Anterior cingulate cortex (tissue), 58 donors: Measurements from ENCODE around the gene OR4C3.
"Not testable (repeated sequence)": the region's sequence is repeated elsewhere in the genome, so short reads cannot be mapped to it uniquely, and the experiment has no call there.

Experiments used
- DNase-seq, 58 donors: peaks; one replicate each; lab custom pipeline; 2025; lab: John Stamatoyannopoulos, UW

OR4C3 gene

GRCh38 chr11:48324620-48325019 lies at the start of gene OR4C3:
OR4C3 (plus strand) TSS chr11:48324920; CDS start chr11:48325022, 102 bp downstream.
- DNase-seq: not testable (repeated sequence)

GRCh38 chr11:48305923-48306322 lies 18.8 kb upstream of the OR4C3 start, which contains the start of gene OR4S1:
OR4S1 (plus strand) TSS chr11:48306223; CDS start chr11:48306223, 0 bp downstream.
- no peak for DNase-seq

GRCh38 chr11:48307760-48308386 lies 16.8 kb upstream of the OR4C3 start:
- peak in 40 of 58 donors; percentile 0 to 58 (median 16) for DNase-seq

- not testable (repeated sequence) for DNase-seq
Measured at GRCh38 chr11:48313590-48313989, 11.1 kb upstream of the OR4C3 start.

GRCh38 chr11:48319813-48320212 lies 4.9 kb upstream of the OR4C3 start:
- not testable (repeated sequence) for DNase-seq

GRCh38 chr11:48341466-48341865 lies 16.7 kb downstream of the OR4C3 start:
- DNase-seq: no peak

GRCh38 chr11:48342505-48342904 lies 17.8 kb downstream of the OR4C3 start:
- not testable (repeated sequence) for DNase-seq

GRCh38 chr11:48346286-48346685 lies 21.6 kb downstream of the OR4C3 start:
- DNase-seq: not testable (repeated sequence)

GRCh38 chr11:48354013-48354412 lies 29.3 kb downstream of the OR4C3 start:
- no peak for DNase-seq

GRCh38 chr11:48354677-48355076 lies 30.0 kb downstream of the OR4C3 start:
- no peak for DNase-seq

GRCh38 chr11:48361289-48361688 lies 36.6 kb downstream of the OR4C3 start:
- DNase-seq: not testable (repeated sequence)

GRCh38 chr11:48366365-48366764 lies 41.6 kb downstream of the OR4C3 start, which contains the start of gene OR4C5:
OR4C5 (minus strand) TSS chr11:48366465; CDS start chr11:48366465, 0 bp downstream.
- no peak for DNase-seq
